ENCODE measurements around the gene ENTPD8.
A peak's percentile ranks its signal among the peaks of the same experiment; 100 is the strongest.

Gene ENTPD8, protein sequence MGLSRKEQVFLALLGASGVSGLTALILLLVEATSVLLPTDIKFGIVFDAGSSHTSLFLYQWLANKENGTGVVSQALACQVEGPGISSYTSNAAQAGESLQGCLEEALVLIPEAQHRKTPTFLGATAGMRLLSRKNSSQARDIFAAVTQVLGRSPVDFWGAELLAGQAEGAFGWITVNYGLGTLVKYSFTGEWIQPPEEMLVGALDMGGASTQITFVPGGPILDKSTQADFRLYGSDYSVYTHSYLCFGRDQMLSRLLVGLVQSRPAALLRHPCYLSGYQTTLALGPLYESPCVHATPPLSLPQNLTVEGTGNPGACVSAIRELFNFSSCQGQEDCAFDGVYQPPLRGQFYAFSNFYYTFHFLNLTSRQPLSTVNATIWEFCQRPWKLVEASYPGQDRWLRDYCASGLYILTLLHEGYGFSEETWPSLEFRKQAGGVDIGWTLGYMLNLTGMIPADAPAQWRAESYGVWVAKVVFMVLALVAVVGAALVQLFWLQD

DNA sequence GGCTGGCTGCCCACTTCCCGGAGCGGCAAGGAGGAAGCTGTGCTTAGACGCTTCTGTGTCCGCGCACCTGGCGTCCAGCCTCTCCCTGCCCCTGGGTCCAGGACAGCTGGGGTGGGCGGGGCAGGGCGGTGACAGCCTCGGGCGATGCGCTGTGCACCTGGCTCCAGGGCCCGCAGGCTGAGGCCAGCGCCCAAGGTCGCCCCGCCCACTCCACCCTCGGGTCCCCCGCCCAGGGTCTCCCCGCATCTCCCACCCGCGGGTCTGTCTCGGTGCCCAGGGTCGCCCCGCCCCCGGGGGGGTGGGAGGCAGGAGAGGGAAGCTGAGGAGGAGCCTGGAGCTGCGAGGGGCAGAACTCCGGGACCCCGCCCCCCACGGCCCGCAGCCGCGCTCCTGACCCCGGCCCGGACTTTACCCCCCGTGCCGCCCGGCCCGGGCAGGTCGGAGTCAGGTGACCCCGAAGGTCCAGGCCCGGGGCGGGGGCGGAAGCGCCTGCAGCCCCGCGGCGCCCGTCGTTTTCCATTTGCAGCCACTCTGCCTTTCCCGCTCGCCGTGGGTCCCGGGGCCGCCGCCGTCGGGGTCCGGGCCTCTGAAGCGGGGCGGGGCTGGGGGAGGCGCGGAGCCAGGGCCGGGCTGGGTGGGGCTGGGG, at the start of gene ENTPD8:
ENTPD8 (minus strand) TSS at position 69 of the 646 bp plus-strand sequence. CDS start 3,072 bp downstream, outside the sequence.
- DNase-seq, result no peak

DNA sequence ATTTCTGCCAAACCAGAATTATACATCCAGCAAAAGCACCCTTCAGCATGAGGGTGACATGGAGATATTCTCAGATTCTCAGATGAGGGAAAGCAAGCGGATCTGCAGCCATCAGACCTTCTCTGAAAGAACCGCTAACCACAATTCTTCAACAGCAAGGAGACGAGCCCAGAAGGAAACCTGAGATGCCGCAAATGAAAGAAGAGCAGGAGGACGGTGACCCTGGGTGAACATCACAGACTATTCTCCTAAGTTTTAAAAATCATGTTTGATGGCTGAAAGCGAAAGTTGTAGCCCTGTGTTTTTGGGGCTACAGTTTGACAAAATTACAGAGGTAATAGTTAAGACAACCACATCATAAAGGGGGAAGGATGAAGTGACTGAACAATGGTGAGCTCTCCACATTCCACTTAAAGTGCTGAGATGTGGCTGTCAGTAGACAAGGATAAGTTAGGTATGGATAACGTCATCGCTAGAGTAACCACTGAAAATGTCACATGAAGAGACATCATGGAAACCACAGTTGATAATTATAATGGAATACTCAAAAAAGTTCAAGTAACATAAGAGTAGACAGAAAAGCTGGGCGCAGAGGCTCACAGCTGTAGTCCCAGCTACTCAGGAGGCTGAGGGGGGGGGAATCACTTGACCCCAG, 49.5 kb upstream of the ENTPD8 start:
- DNase-seq, result no peak

DNA sequence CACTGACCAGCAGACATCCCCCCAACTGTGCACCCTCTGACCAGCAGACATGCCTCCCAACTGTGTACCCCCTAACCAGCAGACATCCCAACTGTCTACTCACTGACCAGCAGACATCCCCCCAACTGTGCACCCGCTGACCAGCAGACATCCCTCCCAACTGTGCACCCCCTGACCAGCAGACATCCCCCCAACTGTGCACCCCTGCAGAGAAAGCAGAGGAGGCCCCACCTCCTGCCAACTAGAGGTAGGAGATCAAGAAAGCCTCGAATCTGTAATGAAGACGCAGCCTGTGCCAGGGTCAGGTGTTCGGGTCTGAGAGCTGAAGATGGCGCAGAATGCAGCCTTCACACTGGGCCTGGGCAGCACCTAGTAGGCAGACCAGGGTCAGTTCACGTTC, 47.7 kb upstream of the ENTPD8 start:
- DNase-seq, result no peak

DNA sequence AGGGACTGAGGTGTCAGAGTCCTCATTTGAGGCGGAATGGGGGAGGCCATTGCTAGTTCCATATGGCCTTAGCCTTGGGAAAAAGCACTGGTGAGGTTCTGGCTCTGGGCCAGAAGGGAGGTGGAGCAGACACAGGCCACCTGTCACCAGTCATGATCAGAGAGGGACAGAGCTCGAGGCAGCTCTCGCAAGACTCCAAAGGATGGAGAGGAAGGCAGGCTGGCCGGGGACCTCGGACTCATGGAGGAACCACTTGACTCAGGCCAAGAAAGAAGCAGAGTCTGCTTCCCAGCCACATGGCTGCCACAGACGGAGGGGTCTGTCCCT, 47.1 kb upstream of the ENTPD8 start:
- no peak for DNase-seq

DNA sequence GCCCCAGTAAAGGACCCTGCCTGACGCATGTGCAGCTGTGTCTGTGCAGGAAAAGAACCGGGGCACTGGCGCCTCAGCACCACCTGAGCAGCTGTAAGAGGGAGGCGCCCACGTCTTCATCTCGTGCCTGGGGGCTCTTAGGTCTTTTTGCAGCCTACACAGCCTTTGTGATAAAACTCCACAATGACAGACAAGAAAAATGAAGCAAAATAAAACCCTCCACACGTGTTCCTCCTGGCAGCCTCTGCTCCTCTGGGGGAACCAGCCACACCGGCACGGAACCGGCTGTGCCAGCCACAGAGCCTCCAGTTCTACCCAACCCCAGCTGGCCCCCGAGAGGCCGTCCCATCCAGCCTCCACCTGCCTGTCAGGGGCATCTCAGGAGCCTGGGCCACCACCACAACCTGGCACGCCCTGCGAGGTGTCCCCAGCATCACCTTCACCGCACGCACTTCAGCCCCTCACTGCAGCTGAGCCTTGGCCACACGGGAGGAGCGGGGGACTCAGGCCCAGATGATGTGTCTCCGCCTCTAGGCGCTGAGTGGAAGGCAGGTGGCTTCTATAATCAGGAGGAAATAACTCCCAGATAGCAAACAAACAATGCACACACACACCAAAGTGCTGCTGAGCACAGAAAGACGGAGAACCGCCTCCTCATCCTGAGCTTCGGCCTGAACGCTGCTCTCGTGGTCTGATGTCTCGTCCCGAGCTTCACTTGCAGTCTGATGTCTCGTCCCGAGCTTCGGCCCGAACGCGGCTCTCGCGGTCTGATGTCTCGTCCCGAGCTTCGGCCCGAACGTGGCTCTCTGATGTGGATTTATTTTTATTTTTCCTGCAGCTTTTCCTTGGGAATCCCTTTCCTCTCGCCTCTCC, 46.5 kb upstream of the ENTPD8 start:
- no peak for DNase-seq

DNA sequence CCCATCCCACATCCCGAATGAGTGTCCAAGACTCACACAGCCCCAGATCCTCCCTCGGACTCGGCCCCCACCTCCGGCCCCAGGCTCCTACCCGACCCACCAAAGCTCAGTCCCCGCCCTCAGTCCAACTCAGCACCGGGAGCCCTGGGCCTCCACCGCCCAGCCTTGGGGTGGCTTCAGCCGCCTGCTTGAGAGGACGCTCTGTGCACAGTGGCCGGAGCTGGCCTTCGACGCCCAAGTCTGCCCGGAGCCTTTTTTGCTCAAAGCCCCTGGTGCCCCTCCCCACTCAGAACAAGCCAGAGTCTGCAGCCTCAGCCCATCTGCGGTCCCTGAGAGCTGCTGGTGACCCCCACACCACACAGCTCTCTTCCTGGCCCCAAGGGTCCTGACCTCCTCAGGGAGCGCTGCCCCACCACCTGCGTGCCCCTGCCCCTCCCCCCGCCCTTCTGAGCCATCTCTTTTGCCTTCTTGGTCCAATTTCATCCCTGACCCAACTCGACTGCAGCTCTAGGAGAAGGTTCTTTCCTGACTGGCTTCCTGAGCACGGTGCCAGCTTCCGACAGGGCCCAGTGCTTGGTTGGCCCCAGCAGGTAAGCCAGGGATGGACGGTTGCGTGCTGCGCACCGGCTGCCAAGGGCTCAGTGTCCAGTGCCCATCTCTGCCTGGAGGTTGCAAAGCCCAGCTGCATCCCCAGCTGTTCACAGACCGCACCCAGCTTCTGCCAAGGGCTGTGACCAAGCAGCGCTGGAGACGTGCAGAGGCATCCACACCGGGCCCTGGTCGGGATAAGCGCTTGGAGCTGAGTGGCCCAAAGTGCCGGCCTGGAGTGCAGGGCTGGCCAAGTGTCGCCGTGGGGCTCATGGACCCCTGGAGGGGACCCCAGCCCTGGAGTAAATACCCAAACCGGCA, 45.6 kb upstream of the ENTPD8 start:
- DNase-seq, result no peak

DNA sequence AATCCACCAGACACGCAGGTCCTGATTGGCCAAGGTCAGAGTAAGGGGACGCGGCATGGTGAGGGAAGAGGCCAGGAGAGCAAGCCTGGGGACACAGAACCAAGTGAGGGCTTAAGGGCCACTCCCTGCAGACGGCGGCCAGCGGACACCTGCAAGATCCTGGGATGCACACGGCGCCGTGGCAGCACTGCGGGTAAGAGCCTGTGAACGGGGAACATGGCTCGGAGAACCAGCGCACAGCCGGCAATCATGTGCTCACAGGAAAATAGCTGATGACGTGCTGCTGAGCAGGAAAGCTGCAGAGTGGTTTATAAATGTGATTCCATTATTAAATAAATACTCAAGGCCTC, 45.0 kb upstream of the ENTPD8 start:
- no peak for DNase-seq

DNA sequence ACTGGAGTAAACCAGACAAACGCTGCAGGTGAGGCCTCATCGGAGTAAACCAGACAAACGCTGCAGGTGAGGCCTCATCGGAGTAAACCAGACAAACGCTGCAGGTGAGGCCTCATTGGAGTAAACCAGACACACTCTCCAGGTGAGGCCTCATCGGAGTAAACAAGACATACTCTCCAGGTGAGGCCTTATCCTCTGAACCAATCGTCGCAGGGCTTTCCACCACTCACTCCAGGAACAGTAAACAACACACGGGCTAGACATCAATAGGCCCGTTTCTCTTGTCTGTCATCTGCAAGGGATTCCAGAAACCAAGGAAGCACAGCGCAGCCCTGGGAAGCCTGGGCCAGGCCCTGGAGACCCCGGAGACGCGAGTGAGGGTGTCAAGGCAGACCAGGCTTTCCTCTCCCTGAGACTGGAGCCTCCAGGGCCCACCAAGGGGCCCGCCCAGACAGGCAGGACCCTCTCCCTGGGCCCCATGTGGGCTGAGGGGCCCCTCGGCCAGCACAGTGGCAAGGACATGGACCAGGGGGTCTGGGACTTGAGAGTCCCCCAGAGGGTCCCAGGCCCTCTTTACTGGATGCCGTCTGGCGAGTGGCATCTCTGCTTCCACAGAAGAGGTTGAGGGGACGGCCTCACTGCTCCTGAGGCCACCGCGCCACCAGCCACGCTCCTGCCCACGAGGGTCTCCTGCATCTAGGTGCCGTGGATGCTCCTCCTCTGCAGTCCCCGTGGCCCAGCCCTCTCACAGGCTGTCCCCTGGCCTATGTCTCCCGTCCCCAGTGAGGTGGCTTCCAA, 44.4 kb upstream of the ENTPD8 start:
- DNase-seq, result no peak

DNA sequence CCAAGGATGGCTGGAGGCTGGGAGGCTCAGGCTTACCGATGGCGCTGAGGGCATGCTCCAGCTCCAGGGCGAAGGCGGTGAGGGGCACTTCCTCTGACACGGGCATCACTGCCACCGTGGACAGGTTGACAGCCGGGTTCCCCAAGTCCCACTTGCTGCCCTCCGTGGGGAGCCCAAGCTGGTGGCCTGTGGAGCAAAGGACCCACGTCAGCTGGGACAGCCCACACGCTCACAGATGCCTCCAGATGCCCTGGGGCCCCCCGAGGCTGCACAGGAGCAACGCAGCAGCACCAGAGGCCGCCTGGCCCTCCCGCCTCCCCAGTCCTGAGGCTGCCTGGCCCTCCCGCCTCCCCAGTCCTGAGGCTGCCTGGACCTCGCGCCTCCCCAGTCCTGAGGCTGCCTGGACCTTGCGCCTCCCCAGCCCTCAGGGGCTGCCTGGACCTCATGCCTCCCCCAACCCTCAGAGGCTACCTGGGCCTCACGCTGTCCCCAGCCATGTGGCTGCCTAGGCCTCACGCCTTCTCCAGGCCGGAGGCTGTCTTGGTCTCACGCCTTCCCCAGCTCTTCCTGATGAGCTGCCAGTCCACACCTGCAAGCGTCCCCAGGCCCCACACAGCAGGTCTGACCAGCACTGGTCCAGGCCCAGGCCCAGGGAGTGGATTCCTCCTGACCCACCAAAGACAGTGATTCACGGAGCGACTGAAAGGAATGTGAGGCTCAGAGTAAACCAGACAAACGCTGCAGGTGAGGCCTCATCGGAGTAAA, 43.6 kb upstream of the ENTPD8 start:
- no peak for DNase-seq

DNA sequence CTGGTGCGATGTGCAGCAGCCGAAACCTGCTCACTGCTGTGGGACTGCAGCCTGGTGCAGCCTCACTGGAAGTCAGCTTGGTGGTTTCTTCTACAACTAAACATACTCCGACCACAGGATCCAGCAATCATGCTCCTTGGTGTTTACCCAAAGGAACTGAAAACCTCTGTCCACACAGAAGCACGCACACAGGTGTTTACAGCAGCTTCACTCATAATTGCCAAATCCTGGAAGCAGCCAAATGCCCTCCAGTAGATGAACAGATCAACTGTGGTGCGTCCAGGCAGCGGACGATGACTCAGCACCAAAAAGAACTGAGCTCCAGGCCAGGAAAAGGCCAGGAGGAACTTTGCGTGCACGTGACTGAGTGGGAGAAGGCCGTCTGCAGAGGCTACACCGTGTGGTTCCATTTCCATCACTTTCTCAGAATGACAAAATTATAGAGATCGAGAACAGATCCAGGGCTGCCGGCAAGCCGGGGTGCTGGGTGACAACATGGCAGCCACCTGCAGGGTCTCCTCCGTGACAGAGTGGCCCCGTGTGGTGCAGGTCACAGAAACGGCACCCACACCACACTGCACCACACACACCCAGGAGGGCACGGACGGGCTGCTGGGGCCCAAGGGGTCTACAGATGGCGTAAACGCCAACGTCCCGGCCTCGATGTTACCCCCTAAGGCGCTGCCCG, 41.1 kb upstream of the ENTPD8 start:
- DNase-seq, result peak; percentile 39

DNA sequence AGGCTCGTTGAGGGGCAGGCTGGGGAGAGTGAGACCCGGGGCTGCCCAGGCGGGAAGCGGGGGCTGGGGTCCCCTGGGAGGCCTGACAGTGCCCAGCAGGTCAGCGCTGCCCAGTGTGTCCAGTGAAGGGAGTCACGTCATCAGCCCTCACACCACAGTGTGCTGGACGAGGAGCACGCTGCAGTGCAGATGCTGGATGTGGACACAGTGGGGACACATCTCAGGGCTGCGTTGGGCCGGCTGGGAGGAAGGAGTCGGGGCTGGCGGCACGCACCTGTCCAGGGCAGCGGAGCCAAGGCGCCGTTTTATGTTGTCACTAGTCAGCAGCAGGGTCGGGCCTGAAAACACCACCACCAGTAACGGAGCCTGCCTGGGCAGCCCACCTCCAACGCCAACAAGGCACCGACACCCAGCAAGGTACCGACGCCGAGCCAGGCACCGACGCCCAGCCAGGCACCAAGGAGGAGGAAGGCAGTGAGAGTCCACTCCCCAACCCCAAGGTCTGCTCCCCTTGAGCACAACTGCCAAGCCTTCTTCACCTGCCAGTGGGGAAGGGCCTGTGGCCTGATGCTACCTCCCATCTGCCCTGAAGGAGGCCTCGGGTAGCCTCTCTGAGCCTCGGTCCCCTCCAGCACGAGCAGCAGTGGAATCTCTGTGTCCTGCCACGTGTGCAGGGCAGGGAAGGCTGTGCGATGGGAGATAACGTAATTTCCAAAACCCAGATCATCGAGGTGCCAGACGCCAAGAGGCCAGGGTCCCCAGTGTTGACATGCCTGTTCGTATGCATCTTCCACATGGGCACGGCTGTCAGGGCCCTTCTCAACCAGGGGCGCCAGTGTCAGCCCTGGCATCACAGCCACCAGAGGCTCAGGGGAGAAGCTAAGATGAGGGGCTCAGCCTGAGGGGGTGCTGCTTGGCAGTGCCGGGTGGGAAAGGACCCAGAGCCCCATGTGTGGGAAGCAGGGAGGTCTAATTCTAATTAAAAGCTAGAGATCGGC, 39.8 kb upstream of the ENTPD8 start:
- DNase-seq, result no peak

DNA sequence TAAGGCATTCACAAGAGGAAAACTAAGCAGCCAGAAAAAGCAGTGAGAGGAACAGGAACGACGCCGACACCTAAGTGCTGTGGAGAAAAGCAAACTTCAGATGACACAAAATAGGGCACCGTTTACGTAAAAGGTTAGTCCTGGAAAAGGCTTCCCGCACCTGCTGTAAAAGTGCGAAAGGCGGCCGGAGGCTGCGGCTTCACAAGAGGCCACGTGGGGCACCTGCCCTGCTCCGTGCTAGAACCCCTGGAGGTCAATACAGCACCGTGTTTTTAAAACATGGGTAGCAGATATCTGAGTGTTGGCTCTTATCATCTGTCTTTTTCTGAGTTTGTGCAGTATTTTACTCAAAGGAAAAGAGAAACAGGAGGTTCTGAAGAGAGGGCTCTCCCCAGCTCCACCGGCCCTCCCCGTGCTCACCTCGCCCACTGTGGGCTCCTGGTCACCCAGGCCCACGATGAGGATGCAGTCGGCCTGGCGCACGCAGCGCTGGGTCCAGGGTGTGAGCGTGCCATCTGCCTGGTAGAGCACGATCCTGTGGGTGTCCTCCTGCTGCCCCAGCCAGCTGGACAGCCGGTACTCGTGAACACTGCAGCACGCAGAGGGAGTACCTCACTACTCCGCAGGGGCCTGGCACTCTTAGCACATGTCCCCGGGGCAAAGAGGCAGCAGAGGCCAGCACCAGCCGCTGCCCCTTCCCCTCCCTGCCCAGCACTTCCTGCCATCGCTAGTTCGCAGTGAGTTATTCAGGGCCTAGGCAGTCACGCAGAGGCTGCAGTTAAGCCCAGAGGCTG, 38.9 kb upstream of the ENTPD8 start:
- no peak for DNase-seq

DNA sequence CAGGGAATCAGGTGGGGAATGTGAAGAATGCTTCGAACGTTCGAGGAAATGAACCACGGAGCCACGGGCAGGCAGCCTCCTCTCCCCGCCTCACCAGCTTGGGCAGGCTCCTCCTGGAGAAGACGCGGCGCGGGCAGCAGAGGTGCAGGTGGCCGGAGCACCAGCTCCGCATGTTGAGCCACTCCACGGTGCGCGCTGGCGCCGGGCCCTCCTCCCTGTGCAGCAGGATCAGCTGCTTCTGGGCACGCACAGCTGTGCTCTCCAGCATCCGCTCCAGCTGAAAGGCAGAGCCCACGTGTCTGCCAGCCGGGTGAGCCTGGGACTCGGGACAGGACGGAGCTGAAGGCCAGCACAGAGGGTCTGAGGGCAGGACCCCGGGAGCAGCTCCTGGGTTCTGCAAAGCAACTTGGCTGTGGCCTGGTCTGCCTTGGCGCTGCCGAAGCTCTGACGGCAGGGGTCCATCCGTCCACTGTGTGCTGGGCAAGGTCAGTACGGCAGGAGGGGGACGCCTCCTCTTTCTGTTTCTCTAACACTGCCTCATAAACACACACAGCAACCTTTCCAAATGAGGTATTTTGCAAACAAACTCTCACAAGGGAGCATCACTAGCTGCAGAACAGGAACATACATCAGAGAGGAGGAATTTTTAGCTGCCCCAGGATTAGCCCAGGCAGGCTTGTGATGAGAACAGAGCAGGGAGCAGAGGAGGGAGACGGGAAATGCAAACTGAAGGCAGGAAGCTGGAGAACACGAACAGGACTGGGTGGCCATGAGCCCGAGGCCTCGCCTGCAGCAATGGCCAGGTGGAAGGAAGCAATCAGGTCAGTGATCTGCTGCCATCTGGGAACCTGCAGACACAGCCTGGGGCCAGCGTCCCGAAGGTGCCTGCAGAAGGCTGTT, 38.1 kb upstream of the ENTPD8 start:
- no peak for DNase-seq

DNA sequence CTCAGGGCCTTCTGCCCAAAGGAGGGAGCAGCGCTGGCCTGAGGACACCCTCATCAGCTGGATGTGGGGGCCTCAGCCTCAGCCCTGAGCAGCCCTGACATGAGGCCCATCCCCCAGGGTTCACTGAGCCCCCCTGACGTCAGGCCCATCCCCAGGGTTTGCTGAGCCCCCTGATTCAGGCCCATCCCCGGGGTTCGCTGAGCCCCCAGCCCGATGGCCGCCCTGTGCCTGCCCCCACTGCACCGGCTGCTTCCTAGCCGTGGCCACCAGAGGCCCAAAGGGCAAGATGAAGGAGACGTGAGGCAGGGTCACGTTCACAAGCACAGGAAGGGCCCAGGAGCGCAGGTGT, 37.4 kb upstream of the ENTPD8 start:
- no peak for DNase-seq

DNA sequence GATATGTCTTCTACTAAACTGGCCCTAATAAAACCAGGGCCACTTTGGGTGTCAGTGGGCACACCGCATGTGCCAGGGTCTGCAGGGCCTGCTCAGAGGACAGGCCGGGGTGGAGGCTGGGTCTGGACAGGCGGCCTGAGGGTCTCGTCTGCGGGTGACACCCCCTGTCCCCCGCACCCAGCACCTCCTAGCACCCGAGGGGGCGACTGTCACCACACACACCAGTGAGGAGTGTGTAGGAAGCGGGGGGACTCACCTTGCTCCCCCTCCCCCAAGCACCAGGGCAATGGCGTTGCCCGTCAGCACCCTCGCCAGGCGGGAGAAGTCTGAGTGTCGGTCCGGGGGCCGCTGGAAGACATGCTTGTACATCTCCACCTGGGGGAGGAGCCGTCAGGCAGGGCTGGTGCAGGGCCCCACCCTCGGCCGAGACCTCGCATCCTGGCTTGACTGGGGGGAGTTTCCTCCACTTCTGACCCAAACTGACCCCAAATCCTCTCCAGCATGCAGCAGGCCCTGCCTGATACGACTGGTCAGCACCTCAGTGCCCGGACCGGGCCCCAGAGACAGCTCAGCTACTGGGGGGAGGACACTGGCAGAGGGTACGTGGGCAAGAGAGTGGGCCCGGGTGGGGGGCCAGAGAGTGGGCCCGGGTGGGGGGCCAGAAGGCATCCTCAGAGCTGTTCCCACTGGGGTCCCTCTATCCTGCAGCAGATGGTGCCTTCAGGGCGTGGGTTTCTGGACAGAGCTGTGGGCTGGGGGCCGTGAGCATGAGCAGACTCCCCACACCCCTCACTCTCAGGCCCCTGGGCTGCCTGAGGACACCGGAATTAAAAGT, 36.8 kb upstream of the ENTPD8 start:
- no peak for DNase-seq

DNA sequence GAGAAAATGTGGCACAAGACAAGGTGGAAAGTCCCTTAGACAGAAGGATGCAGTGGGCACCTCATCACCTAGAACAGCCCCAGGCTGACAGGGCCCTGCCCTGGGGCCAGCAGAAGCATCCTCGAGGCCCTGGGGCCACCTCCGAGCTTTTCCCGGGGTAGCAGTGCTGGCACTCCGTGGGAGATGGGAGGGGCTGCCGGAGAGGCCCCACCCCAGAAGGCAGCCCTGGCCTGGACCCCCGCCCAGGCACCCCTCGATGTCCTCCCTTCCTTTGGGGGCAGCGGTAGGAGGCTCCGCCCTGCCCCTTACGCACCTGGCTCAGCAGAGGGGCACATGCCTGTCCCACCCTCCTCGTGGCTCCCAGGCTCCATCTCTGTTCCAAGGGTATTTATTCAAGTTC, 35.7 kb upstream of the ENTPD8 start:
- no peak for DNase-seq
